ENCODE measurements around the gene SP1. TPM values are rescaled to one million over a fixed set of nuclear protein-coding genes. Genes with fewer than 3 reads are reported as not detected.
"Not testable (repeated sequence)": the region's sequence is repeated elsewhere in the genome, so short reads cannot be mapped to it uniquely, and the experiment has no call there.

SP1 gene
- total and polyA plus RNA-seq, 2 of the 4 experiments (the other 2 are of a cell fraction): 19.7 to 53.6 TPM

DNA sequence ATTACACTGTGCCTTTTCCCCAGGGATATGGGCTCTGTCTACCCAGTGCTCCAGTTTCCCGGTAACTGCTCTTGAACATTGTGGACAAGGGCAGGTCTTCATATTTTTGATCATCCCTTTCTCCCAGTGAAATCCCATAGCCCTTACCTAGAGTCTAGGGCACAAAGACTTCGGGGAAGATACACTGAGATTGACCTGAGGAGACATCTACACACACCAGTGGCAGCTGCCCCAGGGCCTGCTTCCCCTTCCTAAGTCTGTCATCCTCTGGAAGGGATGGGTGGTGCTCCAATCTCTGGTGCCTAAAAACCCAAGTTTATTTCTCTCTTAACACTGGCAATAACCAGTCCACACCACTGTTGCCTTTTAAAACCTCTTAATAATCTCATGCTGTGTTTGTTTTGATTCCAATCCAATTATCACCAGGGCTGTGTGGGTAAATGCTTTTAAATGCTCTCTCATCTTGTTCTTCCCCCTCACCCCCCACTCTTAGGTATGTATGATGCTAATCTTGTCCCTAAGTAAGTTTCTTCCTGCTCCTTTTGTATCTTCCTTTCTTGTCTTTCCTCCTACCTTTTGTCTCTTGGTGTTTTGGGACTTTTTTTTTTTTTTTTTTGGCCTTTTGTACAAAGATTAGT is 35.9 kb downstream of the SP1 start:
- H3K9me3 ChIP-seq (ENCODE audit: control insufficient read depth, insufficient read depth, low read length); H3K56ac ChIP-seq (ENCODE audit: extremely low read depth, insufficient read depth, low read length); dilution Hi-C loops (cut with HindIII; ENCODE audit: low sequenced_read_pairs, unreplicated experiment); H3K27ac ChIP-seq (ENCODE audit: insufficient read depth, low read length); H3K23ac ChIP-seq (ENCODE audit: low read depth, low read length); H3K27me3 ChIP-seq (ENCODE audit: control insufficient read depth, insufficient read depth, low read length); H3K4me1 ChIP-seq (ENCODE audit: control insufficient read depth, insufficient read depth, low read length); H3K4me2 ChIP-seq (ENCODE audit: low read depth, low read length); H3K4me3 ChIP-seq (ENCODE audit: insufficient read depth, low read depth, low read length); H2AK5ac ChIP-seq (ENCODE audit: low read depth, low read length); BruUV-seq (replicated peaks); H4K5ac ChIP-seq (ENCODE audit: low read depth, low read length); H3K18ac ChIP-seq (ENCODE audit: low read depth, low read length); H2AFZ ChIP-seq (replicated peaks; ENCODE audit: low read length, poor library complexity); H2BK120ac ChIP-seq (ENCODE audit: low read depth, low read length); H3K9ac ChIP-seq (ENCODE audit: low read depth, low read length); H3K9me1 ChIP-seq (ENCODE audit: insufficient read depth, low read length); CTCF ChIA-PET; H3K14ac ChIP-seq (replicated peaks; ENCODE audit: low read depth, low read length); H2BK20ac ChIP-seq (ENCODE audit: low read depth, low read length); POLR2A ChIA-PET (ENCODE audit: unreplicated experiment); H2BK5ac ChIP-seq (ENCODE audit: low read depth, low read length, poor library complexity, severe bottlenecking); H2BK15ac ChIP-seq (ENCODE audit: low read depth, low read length); H4K20me1 ChIP-seq (ENCODE audit: insufficient read depth, low read length); DNase-seq; H3K4ac ChIP-seq (ENCODE audit: low read depth, low read length); H4K8ac ChIP-seq (ENCODE audit: low read depth in 2 of 2, low read length in 2 of 2); H2AK9ac ChIP-seq (replicated peaks; ENCODE audit: low read depth, low read length, poor library complexity); H4K91ac ChIP-seq (ENCODE audit: insufficient read depth, low read depth, low read length): not testable (repeated sequence)
- Histone ChIP-seq H3K79me1 (ENCODE audit: low read depth in 1 of 2, low read length in 2 of 2) (peaks cover 6 to 13% of the 10 kb centered on the region in 2 experiments; a peak in 3 of 4 replicates), H3K36me3 (ENCODE audit: control insufficient read depth, insufficient read depth, low read length) (peaks cover 15% of the 10 kb centered on the region)
- whole genome bisulfite sequencing, 2 experiments (ENCODE audit: extremely low coverage in 2 of 2, insufficient read length in 1 of 2): no CpG with 5 or more reads among the region's 2 CpGs
- ATAC-seq (ENCODE audit: low read depth): peak; percentile 8; the same call in 1 of the 2 replicates
- intact Hi-C loops (cut with micrococcal nuclease): loop anchor here (2.0 kb wide), 1 partner anchor 55 kb away; no protein-coding TSS in a partner anchor
- in situ Hi-C loops (cut with MboI; ENCODE audit: low sequenced_read_pairs): loop anchor here (5.0 kb wide), 1 partner anchor 59 kb away; no protein-coding TSS in a partner anchor

DNA sequence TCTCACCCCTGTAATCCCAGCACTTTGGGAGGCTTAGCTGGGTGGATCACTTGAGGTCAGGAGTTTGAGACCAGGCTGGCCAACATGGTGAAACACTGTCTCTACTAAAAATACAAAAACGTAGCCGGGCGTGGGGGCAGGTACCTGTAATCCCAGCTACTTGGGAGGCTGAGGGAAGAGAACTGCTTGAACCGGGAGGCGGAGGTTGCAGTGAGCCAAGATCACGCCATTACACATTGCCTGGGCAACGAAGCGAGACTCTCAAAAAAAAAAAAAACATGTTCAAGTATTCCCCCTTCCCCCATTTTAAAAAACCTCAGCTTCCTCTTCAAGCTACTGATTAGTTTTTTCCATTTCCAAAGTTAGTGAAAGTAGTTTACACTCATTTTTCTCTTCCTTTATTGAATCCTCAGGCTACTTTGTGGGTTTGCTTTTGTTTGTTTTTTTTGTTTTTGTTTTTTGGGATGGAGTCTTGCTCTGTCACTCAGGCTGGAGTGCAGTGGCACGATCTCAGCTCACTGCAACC is 37.4 kb downstream of the SP1 start:
- H3K23ac ChIP-seq (ENCODE audit: low read depth, low read length); POLR2A ChIA-PET (ENCODE audit: unreplicated experiment); intact Hi-C loops (cut with micrococcal nuclease); H3K4ac ChIP-seq (ENCODE audit: low read depth, low read length); H2BK15ac ChIP-seq (ENCODE audit: low read depth, low read length); H3K36me3 ChIP-seq (ENCODE audit: control insufficient read depth, insufficient read depth, low read length); H4K8ac ChIP-seq (ENCODE audit: low read depth in 2 of 2, low read length in 2 of 2); dilution Hi-C loops (cut with HindIII; ENCODE audit: low sequenced_read_pairs, unreplicated experiment); H3K18ac ChIP-seq (ENCODE audit: low read depth, low read length); H2BK120ac ChIP-seq (ENCODE audit: low read depth, low read length); H3K27me3 ChIP-seq (ENCODE audit: control insufficient read depth, insufficient read depth, low read length); H4K5ac ChIP-seq (ENCODE audit: low read depth, low read length); H3K79me1 ChIP-seq (ENCODE audit: low read depth in 1 of 2, low read length in 2 of 2); H3K27ac ChIP-seq (ENCODE audit: insufficient read depth, low read length); H2AK9ac ChIP-seq (replicated peaks; ENCODE audit: low read depth, low read length, poor library complexity); H3K9me1 ChIP-seq (ENCODE audit: insufficient read depth, low read length); ATAC-seq (ENCODE audit: low read depth); H2BK20ac ChIP-seq (ENCODE audit: low read depth, low read length); DNase-seq; H3K14ac ChIP-seq (replicated peaks; ENCODE audit: low read depth, low read length); H2BK5ac ChIP-seq (ENCODE audit: low read depth, low read length, poor library complexity, severe bottlenecking); H3K4me2 ChIP-seq (ENCODE audit: low read depth, low read length); H3K9me3 ChIP-seq (ENCODE audit: control insufficient read depth, insufficient read depth, low read length); BruUV-seq (replicated peaks); H3K9ac ChIP-seq (ENCODE audit: low read depth, low read length); H4K20me1 ChIP-seq (ENCODE audit: insufficient read depth, low read length); H2AFZ ChIP-seq (replicated peaks; ENCODE audit: low read length, poor library complexity); H3K4me3 ChIP-seq (ENCODE audit: insufficient read depth, low read depth, low read length); H2AK5ac ChIP-seq (ENCODE audit: low read depth, low read length); H4K91ac ChIP-seq (ENCODE audit: insufficient read depth, low read depth, low read length); H3K56ac ChIP-seq (ENCODE audit: extremely low read depth, insufficient read depth, low read length): not testable (repeated sequence)
- in situ Hi-C loops (cut with MboI; ENCODE audit: low sequenced_read_pairs): loop anchor here (5.0 kb wide), 1 partner anchor 60 kb away; no protein-coding TSS in a partner anchor
- CTCF ChIA-PET: interaction anchor here (0.7 kb wide), 1 partner anchor 249 kb away, joined by 4 read pairs; no protein-coding TSS in a partner anchor
- WGBS, 2 experiments (ENCODE audit: extremely low coverage in 2 of 2, insufficient read length in 1 of 2): no CpG with 5 or more reads among the region's 9 CpGs
- H3K4me1 ChIP-seq (ENCODE audit: control insufficient read depth, insufficient read depth, low read length): peaks cover 10% of the 10 kb centered on the region

All from IMR-90 (cell line).